ENCODE measurements around the gene IFI16. TPM values are rescaled to one million over a fixed set of nuclear protein-coding genes. Genes with fewer than 3 reads are reported as not detected.

Gene IFI16
- total RNA-seq, 1 donor from 2014 or later: 5.4 TPM

- no peak for DNase-seq (ENCODE audit: low spot score)
- H3K9me3 Mint-ChIP-seq: no peaks in the 10 kb centered on the region
- Histone ChIP-seq H3F3A (ENCODE audit: low read depth) (no peaks in the 10 kb centered on the region), H3K4me1 (no peaks in the 10 kb centered on the region), H3K4me2 (no peak overlapping the region), H3K9ac (no peak overlapping the region), H3K79me2 (ENCODE audit: low read depth) (no peaks in the 10 kb centered on the region), H3K4me3 (no peak overlapping the region), H3K9me3 (ENCODE audit: low read depth) (no peaks in the 10 kb centered on the region), H3K27ac (no peak overlapping the region), H4K20me1 (ENCODE audit: low read depth) (no peaks in the 10 kb centered on the region), H2AFZ (replicated peaks) (no peak overlapping the region), H3K36me3 (no peaks in the 10 kb centered on the region), H3K27me3 (no peaks in the 10 kb centered on the region)
- TF ChIP-seq CTCF (IDR thresholded peaks at IDR 0.05): no peak
- no peak for TF ChIP-seq EZH2phosphoT487 (IDR thresholded peaks at IDR 0.05)
- no peak for TF ChIP-seq EZH2 (IDR thresholded peaks at IDR 0.05)
- H3K4me3 Mint-ChIP-seq: no peak overlapping the region
- no peaks in the 10 kb centered on the region for H3K27me3 Mint-ChIP-seq (ENCODE audit: insufficient read depth, low read depth)
- no peaks in the 10 kb centered on the region for H3K4me1 Mint-ChIP-seq
- H3K36me3 Mint-ChIP-seq: no peaks in the 10 kb centered on the region
- H3K27ac Mint-ChIP-seq: no peak overlapping the region
Observed at GRCh38 chr1:159081626-159082025, 71.9 kb downstream of the IFI16 start.

GRCh38 chr1:159083013-159083412 lies 73.3 kb downstream of the IFI16 start:
- H3K36me3 ChIP-seq: no peaks in the 10 kb centered on the region
- TF ChIP-seq CTCF (IDR thresholded peaks at IDR 0.05) (no peak), EZH2phosphoT487 (IDR thresholded peaks at IDR 0.05) (no peak), EZH2 (IDR thresholded peaks at IDR 0.05) (no peak)
- no peaks in the 10 kb centered on the region for H4K20me1 ChIP-seq (ENCODE audit: low read depth)
- H3K27ac ChIP-seq: no peak overlapping the region
- H3K4me3 ChIP-seq: no peak overlapping the region
- no peak for DNase-seq (ENCODE audit: low spot score)
- Mint-ChIP-seq H3K9me3 (no peaks in the 10 kb centered on the region), H3K4me1 (no peaks in the 10 kb centered on the region), H3K4me3 (no peak overlapping the region), H3K27ac (no peak overlapping the region), H3K36me3 (no peaks in the 10 kb centered on the region), H3K27me3 (ENCODE audit: insufficient read depth, low read depth) (no peaks in the 10 kb centered on the region)
- H3K4me1 ChIP-seq: no peaks in the 10 kb centered on the region
- no peaks in the 10 kb centered on the region for H3K79me2 ChIP-seq (ENCODE audit: low read depth)
- no peaks in the 10 kb centered on the region for H3K9me3 ChIP-seq (ENCODE audit: low read depth)
- H3F3A ChIP-seq (ENCODE audit: low read depth): no peaks in the 10 kb centered on the region
- no peak overlapping the region for H3K4me2 ChIP-seq
- no peak overlapping the region for H3K9ac ChIP-seq
- H2AFZ ChIP-seq (replicated peaks): no peak overlapping the region
- no peaks in the 10 kb centered on the region for H3K27me3 ChIP-seq

GRCh38 chr1:159084152-159084551 lies 74.4 kb downstream of the IFI16 start:
- no peaks in the 10 kb centered on the region for H3K36me3 ChIP-seq
- H3K4me3 Mint-ChIP-seq: no peak overlapping the region

More at GRCh38 chr1:159084152-159084551, 74.4 kb downstream of the IFI16 start:
- H3F3A ChIP-seq (ENCODE audit: low read depth): no peaks in the 10 kb centered on the region
- no peak for DNase-seq (ENCODE audit: low spot score)
- H4K20me1 ChIP-seq (ENCODE audit: low read depth): no peaks in the 10 kb centered on the region
- H3K27me3 Mint-ChIP-seq (ENCODE audit: insufficient read depth, low read depth): no peaks in the 10 kb centered on the region
- H3K4me1 ChIP-seq: no peaks in the 10 kb centered on the region
- no peak overlapping the region for H3K27ac ChIP-seq
- no peak overlapping the region for H3K9ac ChIP-seq
- H3K79me2 ChIP-seq (ENCODE audit: low read depth): no peaks in the 10 kb centered on the region
- TF ChIP-seq EZH2phosphoT487 (IDR thresholded peaks at IDR 0.05) (no peak), EZH2 (IDR thresholded peaks at IDR 0.05) (no peak), CTCF (IDR thresholded peaks at IDR 0.05) (no peak)
- H3K4me2 ChIP-seq: no peak overlapping the region
- H3K36me3 Mint-ChIP-seq: no peaks in the 10 kb centered on the region
- no peak overlapping the region for H2AFZ ChIP-seq (replicated peaks)
- no peaks in the 10 kb centered on the region for H3K9me3 ChIP-seq (ENCODE audit: low read depth)
- no peaks in the 10 kb centered on the region for H3K9me3 Mint-ChIP-seq
- no peak overlapping the region for H3K27ac Mint-ChIP-seq
- H3K27me3 ChIP-seq: no peaks in the 10 kb centered on the region
- no peaks in the 10 kb centered on the region for H3K4me1 Mint-ChIP-seq
- H3K4me3 ChIP-seq: no peak overlapping the region

Data from neural progenitor cell (in vitro differentiated cells).